ENCODE results near the gene TRAF2. TPM values are rescaled to one million over a fixed set of nuclear protein-coding genes. Genes with fewer than 3 reads are reported as not detected.
"Not testable (repeated sequence)": the region's sequence is repeated elsewhere in the genome, so short reads cannot be mapped to it uniquely, and the experiment has no call there.

The TRAF2 gene
- total and polyA plus RNA-seq, 2 donors (not counting 1 experiment from before 2014, with no cell fraction given), result 25.5 to 54.5 TPM

GRCh38 chr9:136837146-136837855 is 49.0 kb upstream of the TRAF2 start:
- Histone ChIP-seq H2AFZ (ENCODE audit: insufficient read depth, low read depth, low read length, poor library complexity, severe bottlenecking) (no peak overlapping the region), H3K4me3 (ENCODE audit: control extremely low read depth in 1 of 5, extremely low read depth in 1 of 5, insufficient read depth in 1 of 5, low read depth in 2 of 5, low read length in 4 of 5) (no peak overlapping the region)
- CTCF ChIA-PET, result no interaction called here

DNA sequence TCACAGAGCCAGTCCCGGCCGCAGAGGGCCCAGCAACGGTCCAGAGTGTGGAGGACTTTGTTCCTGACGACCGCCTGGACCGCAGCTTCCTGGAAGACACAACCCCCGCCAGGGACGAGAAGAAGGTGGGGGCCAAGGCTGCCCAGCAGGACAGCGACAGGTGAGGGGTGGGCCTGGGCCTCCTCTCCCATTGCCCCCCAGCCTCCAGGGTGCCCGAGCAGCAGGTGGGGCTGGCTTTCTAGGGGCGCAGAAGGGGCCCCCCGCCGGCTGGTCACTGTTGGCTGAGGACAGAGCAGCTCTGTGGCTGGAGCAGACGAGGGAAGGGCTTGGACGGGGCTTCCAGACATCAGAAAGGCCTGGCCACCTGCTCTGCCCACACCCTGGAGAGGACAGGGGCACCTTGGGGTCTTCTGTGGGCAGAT is 48.4 kb upstream of the TRAF2 start:
- H3K4me1 ChIP-seq (ENCODE audit: control insufficient read depth in 2 of 2, insufficient read depth in 2 of 2, low read length in 2 of 2), result peaks cover 0 to 10% of the 10 kb centered on the region in 2 donors
- H3K27me3 ChIP-seq (replicated peaks in 1 of 4; ENCODE audit: control extremely low read depth in 1 of 4, control insufficient read depth in 3 of 4, insufficient read depth in 4 of 4, low read length in 3 of 4); DNase-seq; H3K79me2 ChIP-seq (ENCODE audit: control insufficient read depth, insufficient read depth, low read length); H3K4me3 Mint-ChIP-seq; H3K27ac Mint-ChIP-seq; H3K9ac ChIP-seq (ENCODE audit: low read length); ATAC-seq (ENCODE audit: low read depth); H3K36me3 ChIP-seq (replicated peaks in 1 of 2; ENCODE audit: control extremely low read depth in 1 of 2, control insufficient read depth in 1 of 2, extremely low read depth in 1 of 2, insufficient read depth in 2 of 2, low read length in 1 of 2); CTCF ChIA-PET; H4K20me1 ChIP-seq (ENCODE audit: control insufficient read depth, insufficient read depth, low read length, poor library complexity, severe bottlenecking); H3K4me1 Mint-ChIP-seq; POLR2A ChIA-PET; H3K27me3 Mint-ChIP-seq; H3K27ac ChIP-seq (ENCODE audit: low read length in 2 of 2); intact Hi-C loops (cut with micrococcal nuclease); H3K9me3 Mint-ChIP-seq (ENCODE audit: insufficient read depth); H3K9me3 ChIP-seq (ENCODE audit: control extremely low read depth in 1 of 3, control insufficient read depth in 2 of 3, insufficient read depth in 1 of 3, low read length in 2 of 3); H2AFZ ChIP-seq (ENCODE audit: insufficient read depth, low read depth, low read length, poor library complexity, severe bottlenecking); H3K4me3 ChIP-seq (ENCODE audit: control extremely low read depth in 1 of 5, extremely low read depth in 1 of 5, insufficient read depth in 1 of 5, low read depth in 2 of 5, low read length in 4 of 5); H3K4me2 ChIP-seq (replicated peaks; ENCODE audit: low read depth, low read length, poor library complexity, severe bottlenecking): not testable (repeated sequence)
- WGBS (ENCODE audit: insufficient coverage), result over 99% methylated on average over 11 of the region's 15 CpGs

More at GRCh38 chr9:136837146-136837855, 49.0 kb upstream of the TRAF2 start:
- Mint-ChIP-seq H3K9me3 (ENCODE audit: insufficient read depth) (no peaks in the 10 kb centered on the region), H3K4me3 (no peak overlapping the region), H3K27me3 (no peaks in the 10 kb centered on the region), H3K4me1 (peaks cover 3% of the 10 kb centered on the region), H3K27ac (no peak overlapping the region)
- H3K79me2 ChIP-seq (ENCODE audit: control insufficient read depth, insufficient read depth, low read length), result no peaks in the 10 kb centered on the region
- TF ChIP-seq, protein P1, sequence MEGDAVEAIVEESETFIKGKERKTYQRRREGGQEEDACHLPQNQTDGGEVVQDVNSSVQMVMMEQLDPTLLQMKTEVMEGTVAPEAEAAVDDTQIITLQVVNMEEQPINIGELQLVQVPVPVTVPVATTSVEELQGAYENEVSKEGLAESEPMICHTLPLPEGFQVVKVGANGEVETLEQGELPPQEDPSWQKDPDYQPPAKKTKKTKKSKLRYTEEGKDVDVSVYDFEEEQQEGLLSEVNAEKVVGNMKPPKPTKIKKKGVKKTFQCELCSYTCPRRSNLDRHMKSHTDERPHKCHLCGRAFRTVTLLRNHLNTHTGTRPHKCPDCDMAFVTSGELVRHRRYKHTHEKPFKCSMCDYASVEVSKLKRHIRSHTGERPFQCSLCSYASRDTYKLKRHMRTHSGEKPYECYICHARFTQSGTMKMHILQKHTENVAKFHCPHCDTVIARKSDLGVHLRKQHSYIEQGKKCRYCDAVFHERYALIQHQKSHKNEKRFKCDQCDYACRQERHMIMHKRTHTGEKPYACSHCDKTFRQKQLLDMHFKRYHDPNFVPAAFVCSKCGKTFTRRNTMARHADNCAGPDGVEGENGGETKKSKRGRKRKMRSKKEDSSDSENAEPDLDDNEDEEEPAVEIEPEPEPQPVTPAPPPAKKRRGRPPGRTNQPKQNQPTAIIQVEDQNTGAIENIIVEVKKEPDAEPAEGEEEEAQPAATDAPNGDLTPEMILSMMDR (IDR thresholded peaks at IDR 0.05), result no peak
- no peak for TF ChIP-seq EZH2 (IDR thresholded peaks at IDR 0.05; ENCODE audit: borderline replicate concordance, insufficient read depth, low read depth, low read length, poor library complexity, severe bottlenecking)
- no peak overlapping the region for H3K4me2 ChIP-seq (replicated peaks; ENCODE audit: low read depth, low read length, poor library complexity, severe bottlenecking)
- peaks cover 0 to 6% of the 10 kb centered on the region in 2 donors for H3K4me1 ChIP-seq (ENCODE audit: control insufficient read depth in 2 of 2, insufficient read depth in 2 of 2, low read length in 2 of 2)
- H4K20me1 ChIP-seq (ENCODE audit: control insufficient read depth, insufficient read depth, low read length, poor library complexity, severe bottlenecking), result peaks cover 7% of the 10 kb centered on the region
- ATAC-seq (ENCODE audit: low read depth) (no peak), DNase-seq (no peak)
- WGBS (ENCODE audit: insufficient coverage), result 96% methylated on average over 16 of the region's 27 CpGs
- H3K27ac ChIP-seq (ENCODE audit: low read length in 2 of 2), result no peak overlapping the region
- peaks cover 0 to 4% of the 10 kb centered on the region in 2 experiments for H3K36me3 ChIP-seq (replicated peaks in 1 of 2; ENCODE audit: control extremely low read depth in 1 of 2, control insufficient read depth in 1 of 2, extremely low read depth in 1 of 2, insufficient read depth in 2 of 2, low read length in 1 of 2)
- H3K9ac ChIP-seq (ENCODE audit: low read length), result no peak overlapping the region
- intact Hi-C loops (cut with micrococcal nuclease), result no loop called here
- no peaks in the 10 kb centered on the region for H3K9me3 ChIP-seq (ENCODE audit: control extremely low read depth in 1 of 3, control insufficient read depth in 2 of 3, insufficient read depth in 1 of 3, low read length in 2 of 3)
- POLR2A ChIA-PET, result no interaction called here
- H3K27me3 ChIP-seq (replicated peaks in 1 of 4; ENCODE audit: control extremely low read depth in 1 of 4, control insufficient read depth in 3 of 4, insufficient read depth in 4 of 4, low read length in 3 of 4), result no peaks in the 10 kb centered on the region
